SW 1271 (cell line): ENCODE results near the gene BID.
"Not testable (repeated sequence)": the region's sequence is repeated elsewhere in the genome, so short reads cannot be mapped to it uniquely, and the experiment has no call there.

Experiments used
- DNase-seq, 2 experiments: peaks; one replicate each; lab custom pipeline; 2025; lab: John Stamatoyannopoulos, UW

BID gene

GRCh38 chr22:17769716-17770082, 4.6 kb downstream of the BID start:
- DNase-seq = no peak

DNA sequence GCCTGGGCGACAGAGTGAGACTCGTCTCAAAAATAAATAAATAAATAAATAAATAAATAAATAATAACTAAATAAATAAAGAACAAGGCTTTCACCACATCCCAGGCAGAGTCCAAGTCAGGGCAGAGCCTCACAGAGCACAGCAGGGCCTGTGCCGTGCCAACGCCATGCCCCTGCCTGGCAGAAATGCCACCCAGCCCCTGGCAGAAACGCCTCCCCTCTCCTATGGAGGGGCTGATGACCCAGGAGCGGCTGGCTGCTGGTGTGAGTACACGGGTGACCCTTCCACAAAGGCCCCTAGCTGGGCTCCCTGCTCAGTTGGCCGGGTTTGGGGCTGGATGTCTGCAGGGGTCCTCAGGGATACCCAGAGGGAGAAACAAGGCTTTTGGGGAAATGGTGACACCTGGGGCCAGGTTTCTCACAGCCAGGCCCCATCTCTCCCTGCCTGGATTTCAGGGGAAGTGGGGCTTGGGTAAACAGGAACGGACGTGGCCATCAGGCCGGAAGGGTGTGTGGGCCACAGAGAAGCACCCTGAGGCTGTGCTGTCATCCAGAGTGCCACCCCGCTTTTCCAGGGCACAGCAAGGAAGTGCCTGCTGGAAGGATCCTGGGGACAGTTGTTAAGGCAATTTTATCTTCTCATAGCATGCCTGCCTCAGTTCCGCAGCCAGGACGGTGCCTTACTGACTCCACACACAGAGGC, 5.1 kb downstream of the BID start:
- no peak for DNase-seq

DNA sequence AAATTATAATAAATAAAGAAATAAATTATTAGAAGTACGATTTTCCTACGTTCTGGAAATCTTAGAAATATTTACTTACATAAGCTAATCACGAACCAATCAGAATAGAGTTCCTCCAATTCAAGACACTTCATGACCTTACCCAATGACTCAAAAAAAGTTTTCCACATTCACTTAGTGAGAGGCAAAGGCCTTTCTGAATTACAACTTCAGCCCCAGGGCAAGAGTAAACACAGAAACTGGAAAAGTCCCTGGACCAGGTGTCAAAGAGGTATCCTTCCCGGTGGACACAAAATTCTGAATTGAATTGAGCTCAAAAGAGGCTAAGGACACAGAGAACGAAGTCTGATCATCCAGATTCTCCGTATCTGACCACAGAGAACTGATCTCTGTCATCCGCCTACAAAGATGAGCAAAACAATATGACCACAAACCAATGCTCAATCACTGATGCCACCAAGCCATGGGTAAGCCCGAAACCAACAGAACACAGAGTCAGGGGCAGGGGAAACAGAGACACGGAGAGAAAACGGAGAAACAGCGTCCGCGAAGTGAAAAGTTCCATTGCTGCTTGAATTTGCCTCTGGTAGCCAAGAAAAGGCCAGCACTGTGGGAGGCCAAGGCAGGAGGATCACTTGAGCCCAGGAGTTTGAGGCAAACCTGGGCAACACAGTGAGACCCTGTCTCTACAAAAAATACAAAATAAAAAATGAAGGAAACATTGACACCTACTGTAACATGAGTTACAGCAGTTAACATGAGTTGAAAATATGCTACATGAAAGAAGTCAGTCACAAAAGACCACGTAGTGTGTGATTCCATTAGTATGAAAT, 6.8 kb downstream of the BID start:
- DNase-seq = no peak

DNA sequence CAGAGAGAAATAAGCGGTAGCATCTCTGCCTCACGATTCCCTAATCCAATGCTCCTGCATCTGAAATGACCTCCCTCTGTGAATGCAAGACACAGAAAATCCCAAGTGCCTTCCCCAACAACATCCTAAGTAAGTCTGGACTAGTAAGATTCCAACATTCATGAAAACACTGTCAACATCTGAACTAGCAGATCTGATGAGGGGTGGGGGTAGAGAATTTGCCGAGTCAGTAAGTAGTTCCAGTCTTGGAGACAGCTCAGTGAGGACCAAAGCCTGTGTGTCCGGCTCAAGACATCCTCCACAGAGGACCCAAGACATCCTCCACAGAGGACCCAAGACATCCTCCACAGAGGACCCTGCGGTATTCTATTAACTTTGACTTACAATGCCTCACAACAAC, 9.4 kb downstream of the BID start:
- DNase-seq = not testable (repeated sequence)

DNA sequence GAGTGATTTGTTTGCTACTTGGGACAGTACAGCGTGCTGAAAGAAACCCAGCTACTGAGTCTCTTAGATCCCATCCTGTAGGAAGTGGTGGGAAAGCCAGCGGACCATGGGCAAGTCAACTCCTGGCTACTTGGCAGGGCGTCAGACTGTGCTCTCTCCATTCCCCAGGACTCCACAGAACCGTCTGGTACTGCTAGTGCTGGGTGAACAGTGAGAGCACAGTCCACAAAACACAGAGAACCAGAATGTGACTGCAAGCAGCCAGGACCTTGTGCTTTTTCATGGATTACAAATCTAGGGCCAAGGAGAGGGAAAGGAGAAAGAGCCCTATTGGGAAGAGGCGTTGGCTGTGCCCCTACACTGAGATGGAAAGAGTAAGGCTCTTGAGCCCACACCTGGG, 10.2 kb downstream of the BID start:
- no peak for DNase-seq

GRCh38 chr22:17763442-17763841, 10.8 kb downstream of the BID start:
- DNase-seq = not testable (repeated sequence)

DNA sequence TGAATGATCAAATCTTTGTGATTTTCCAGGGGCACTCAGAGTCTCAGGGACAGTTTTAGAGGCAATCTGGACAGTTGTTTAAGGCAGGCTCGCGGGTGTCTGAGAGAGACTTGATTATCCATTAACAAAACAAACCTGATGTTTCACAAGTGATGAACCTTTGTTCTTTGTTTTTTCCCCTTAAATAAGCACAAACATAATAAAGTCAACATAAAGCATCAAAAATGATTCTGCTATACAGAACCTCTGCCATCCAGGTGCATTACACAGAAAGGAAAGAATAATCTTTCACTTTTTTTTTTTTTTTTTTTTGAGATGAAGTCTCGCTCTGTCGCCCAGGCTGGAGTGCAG, 13.2 kb downstream of the BID start:
- no peak for DNase-seq

DNA sequence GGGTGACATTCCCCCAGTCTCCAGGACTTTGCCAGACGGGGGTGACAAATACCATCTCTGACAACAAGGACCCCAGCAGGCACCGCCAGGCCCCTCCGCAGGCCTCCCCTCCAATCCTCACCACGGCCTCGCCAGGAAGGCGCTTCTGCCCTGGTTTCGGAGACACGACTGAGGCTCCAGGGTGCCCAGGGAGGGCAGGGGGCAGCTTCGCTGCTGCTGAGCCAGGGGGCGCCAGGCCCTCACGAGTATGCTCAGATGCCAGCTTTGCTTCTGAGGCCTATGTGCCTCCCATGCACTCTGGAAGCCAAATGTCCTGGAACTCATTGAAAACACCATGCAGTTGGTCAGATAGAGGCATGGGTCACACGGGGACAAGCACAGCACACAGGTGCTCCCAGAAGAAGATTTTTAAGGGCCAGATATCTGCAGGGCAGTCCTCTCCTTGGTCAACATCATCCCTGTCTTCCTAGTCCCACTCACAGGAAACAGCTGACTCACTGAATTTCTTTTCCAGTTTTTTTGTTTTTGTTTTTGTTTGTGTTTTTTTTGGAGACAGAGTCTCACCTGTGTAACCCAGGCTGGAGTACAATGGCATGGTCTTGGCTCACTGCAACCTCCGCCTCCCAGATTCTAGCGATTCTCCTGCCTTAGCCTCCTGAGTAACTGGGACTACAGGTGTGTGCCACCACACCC, 19.9 kb downstream of the BID start:
- no peak for DNase-seq

GRCh38 chr22:17753401-17753989, 20.8 kb downstream of the BID start:
- no peak for DNase-seq

DNA sequence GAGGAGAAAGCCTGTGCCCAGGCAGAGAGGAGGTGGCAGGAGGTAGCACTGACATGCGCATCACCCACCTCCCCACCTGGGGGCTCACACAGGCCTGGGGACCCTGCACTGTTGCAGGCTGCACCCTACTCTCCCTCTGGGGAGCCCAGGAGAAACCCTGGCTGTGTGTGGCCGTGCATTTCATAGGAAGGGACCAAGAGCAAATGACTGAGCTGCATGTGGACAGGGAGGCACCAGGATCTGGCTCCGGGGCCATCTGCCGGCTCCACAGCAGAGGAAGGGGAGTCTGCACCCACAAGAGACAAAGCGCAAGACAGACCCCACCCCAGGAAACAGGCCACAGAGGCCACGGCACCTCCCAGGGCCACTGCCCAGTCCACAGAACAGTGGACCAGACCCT, 22.7 kb downstream of the BID start:
- no peak for DNase-seq

DNA sequence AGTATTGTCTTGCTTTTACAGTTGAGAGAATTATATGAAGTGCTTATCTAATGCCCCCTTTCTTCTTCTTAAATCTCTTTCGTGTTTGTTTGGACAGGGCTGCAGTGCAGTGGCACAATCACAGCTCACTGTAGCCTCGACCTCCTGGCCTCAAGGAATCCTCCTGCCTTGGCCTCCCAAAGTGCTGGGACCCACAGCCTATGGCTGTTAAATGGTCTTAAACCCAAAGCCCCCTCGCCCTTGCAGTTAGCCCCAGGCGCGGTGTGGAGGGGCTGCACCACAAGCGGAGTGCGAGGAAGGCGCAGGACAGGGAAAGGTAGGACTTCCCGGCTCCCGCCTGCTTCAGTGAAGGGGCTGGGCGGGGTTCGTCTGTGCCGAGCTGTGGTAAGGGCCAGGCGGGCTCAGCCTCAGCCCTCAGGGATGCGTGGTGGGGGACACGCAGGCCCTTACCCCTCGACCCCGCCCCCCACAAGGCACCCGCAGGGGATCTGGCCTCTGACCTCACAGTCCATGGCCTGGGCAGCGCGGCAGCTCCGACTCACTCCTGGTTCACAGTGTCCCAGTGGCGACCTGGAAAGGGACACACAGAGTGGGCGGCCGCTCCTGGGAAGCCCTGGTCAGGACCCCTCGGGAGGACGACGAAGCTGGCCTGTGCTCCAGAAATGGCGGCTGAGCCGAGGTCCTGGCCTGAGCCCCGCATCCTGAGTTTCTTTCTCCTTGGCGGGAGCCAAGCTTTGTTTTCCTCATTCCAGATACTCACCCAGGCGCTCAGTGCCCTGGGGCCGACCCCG, 24.5 kb downstream of the BID start:
- no peak for DNase-seq

- DNase-seq = no peak
Measured at GRCh38 chr22:17748555-17749353, 25.5 kb downstream of the BID start.

DNA sequence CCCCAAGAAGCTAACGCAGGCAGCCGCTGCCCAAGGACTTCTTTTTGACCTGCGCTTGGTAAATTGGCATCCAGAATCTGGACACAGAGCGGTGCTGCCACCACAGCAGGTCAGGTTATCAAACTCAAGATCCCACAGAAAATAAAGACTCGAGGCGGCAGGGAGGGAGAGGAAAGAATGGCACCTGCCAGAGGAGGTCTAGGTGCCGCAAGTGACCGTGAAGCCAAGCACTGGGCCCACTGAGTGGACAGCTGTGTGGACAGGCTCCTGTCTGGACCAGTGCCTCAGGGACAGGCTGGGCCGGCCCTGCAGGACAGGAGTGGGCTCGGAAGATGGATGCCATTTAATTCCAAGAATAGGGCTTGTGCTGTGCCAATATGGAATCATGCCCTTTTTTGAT, 27.4 kb downstream of the BID start:
- DNase-seq = no peak

DNA sequence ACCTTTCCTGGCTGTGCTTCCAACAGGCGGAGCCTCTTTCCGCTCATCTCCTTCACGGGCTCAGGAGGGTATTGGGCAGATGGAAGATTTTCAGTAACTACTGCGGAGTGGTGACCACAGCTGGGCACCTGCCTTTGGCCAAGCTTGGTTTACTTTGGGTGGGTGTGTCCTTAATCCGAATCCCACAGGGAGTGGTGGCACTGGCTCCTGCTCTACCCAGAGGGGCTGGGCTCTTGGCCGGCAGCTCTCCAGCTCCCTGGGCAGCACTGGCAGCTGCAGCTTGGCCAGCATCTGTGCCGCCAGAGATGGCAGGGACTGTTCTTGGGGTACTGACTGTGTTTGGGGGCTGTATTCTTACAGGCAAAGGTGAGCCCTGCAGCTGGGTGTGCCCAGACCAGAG, 29.8 kb downstream of the BID start:
- no peak for DNase-seq

DNA sequence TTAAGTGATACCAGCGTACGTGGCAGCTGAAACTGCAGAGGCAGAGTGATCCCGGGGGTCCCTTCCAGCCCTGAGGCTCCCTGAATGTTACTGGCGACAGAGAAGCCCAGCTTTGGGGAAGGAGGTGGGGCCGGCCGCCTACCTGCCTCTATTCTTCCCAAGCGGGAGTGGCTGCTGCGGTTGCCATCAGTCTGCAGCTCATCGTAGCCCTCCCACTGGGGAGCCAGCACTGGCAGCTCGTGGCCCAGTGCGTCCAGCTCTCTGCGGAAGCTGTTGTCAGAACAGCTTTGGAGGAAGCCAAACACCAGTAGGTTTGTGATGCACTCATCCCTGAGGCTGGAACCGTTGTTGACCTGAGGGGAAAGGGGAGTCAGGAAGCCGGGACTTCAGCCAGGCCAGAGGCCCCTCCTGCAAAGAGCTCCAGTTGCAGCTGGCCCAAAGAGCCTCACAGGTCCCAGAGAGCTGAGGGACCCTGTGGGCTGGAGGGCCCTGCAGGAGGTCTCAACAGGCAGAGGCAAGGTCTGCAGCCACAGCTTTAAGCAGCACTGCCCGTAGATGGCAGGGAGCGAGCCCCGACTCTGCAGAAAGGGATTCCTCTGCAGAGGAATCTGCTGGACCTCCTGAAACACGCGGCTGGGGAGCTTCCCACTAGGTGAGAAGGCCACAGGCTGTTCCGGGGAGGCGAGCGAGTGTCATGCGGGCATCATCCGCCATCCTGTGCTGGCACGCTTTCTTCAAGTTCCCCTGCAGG, 30.4 kb downstream of the BID start:
- no peak for DNase-seq

DNA sequence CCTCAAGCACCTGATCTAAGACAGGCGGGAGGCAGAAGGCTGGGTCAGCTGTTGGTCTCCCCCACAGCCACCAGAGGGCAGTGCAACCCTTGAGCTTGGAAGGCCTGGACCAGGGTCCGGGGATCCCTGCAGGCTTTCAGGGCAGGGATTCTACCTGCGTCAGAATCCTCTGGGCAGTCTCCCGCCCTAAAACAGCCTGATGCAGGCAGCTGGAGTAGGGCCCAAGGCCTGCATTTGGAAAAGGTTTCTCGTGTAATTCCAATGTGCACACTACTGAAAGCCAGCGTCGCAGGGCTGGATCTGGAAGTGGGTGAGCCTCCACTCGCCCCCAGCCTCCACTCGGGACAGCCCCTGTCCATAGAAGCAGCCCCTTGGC, 31.8 kb downstream of the BID start:
- no peak for DNase-seq

DNA sequence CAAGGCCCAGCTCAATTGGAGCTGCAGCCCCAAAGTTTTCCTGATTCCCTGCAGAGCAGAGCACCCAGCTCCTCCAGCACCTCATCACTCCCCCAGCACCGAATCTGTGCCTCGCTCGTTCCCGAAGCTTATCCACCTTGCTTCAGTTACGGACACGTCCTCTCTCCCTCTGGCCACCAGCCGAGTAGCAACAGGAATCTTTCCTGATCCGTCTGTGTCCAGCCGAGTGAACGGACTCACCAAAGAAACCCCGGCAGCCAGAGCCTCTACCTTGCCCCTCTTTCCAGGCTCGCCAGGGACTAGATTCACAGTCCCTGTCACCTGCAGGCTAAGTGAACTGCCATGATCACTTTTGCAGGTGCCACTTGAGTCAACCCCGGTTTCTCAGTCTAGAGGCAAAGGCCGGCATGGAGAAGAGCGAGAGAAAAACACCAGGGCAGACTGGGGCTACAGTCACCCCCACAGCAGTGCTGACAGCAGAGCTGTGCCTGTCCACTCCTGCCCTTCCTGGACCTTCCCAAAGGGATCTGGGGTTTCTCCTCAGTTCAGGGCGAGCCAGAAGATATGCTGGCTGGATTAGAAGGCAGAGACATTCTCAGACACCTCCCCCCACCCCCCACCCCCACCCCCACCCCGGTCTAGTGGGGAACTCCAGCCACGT, 32.3 kb downstream of the BID start:
- no peak for DNase-seq

GRCh38 chr22:17739196-17739975, 34.9 kb downstream of the BID start:
- DNase-seq = no peak
